ENCODE measurements around the gene LYPLA2. TPM values are rescaled to one million over a fixed set of nuclear protein-coding genes. Genes with fewer than 3 reads are reported as not detected.

LYPLA2 gene
- total and polyA plus RNA-seq, 2 experiments from 2014 or later, result 46.3 to 48.1 TPM

DNA sequence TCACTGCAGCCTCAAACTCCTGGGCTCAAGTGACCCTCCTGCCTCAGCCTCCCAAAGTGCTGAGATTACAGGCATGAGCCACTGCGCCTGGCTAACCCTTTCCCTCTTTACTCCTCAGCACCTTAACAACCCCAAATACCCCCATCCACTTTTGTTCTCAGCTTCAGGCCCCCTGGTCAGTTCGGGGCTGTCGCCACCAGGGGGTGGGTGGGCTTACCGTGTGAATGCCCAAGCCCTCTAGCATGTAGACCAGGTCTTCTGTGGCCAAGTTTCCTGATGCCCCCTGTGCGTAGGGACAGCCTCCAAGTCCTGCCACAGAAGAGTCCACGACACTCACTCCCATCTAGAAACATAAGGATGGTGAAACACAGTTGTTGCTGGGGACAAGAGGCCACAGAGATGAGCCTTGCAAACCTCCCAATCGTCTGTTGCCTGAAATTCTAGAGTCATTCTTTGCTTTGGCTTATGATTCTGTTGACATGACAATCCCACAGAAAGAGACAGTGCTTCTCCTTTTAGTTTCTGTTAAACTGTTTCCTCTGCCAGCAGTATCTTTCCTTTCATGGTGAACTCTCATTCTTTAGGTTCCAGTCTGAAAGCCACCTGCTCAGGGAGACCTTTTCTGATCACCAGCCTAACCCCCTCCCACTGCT lies 13.4 kb downstream of the LYPLA2 start:
- no peaks in the 10 kb centered on the region for H3K27me3 ChIP-seq (replicated peaks; ENCODE audit: insufficient read depth)
- no peak overlapping the region for H2AFZ ChIP-seq
- no peak for DNase-seq
- peaks cover 4% of the 10 kb centered on the region; the same call in 1 of the 2 replicates for H3F3A ChIP-seq (ENCODE audit: insufficient read depth)
- no peaks in the 10 kb centered on the region for H3K9me2 ChIP-seq (ENCODE audit: insufficient read depth)
- H3K4me3 ChIP-seq, result no peak overlapping the region
- H3K36me3 ChIP-seq (ENCODE audit: low read depth), result no peaks in the 10 kb centered on the region
- no peaks in the 10 kb centered on the region for H4K20me1 ChIP-seq (ENCODE audit: insufficient read depth)
- peaks cover 6% of the 10 kb centered on the region; the same call in 1 of the 2 replicates for H3K4me1 ChIP-seq (ENCODE audit: insufficient read depth)
- WGBS, 2 experiments (ENCODE audit: low coverage in 1 of 2, low lambda C conversion rate in 2 of 2, missing lambda C conversion rate in 2 of 2), result 75 to 76% methylated on average over 7 of the region's 7 CpGs
- TF ChIP-seq EZH2phosphoT487 (IDR thresholded peaks at IDR 0.05; ENCODE audit: insufficient read depth, low read depth), result no peak
- no peak for TF ChIP-seq EZH2 (IDR thresholded peaks at IDR 0.05; ENCODE audit: insufficient read depth, poor library complexity, severe bottlenecking)
- H3K4me2 ChIP-seq (ENCODE audit: unreplicated experiment), result no peak overlapping the region
- no peaks in the 10 kb centered on the region for H3K79me2 ChIP-seq (ENCODE audit: insufficient read depth)
- no peak overlapping the region for H3K9ac ChIP-seq
- in situ Hi-C loops (cut with MboI), result no loop called here
- no peaks in the 10 kb centered on the region for H3K9me3 ChIP-seq (ENCODE audit: low read depth)
- no peak overlapping the region for H3K27ac ChIP-seq

DNA sequence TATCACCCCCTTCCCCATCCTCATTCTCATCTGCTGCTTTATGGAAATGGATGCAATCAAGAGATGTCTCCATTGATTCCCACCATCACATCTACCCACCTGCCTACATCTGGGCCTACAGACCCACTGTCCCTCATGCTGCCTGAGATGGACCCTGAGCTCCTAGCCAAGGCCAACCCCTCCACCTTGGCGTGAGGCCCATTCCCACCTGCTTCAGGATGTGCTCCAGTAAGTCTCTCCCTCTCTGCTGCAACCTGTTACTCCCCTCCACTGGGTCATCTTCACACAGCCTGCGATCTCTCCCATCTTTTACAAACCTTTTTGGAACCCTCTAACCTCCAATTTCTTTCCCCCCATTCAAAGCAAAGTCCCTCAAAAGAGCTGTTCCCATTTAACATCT lies 14.1 kb downstream of the LYPLA2 start:
- 53 to 59% methylated on average over 2 of the region's 2 CpGs for WGBS, 2 experiments (ENCODE audit: low coverage in 1 of 2, low lambda C conversion rate in 2 of 2, missing lambda C conversion rate in 2 of 2)
- H3K36me3 ChIP-seq (ENCODE audit: low read depth), result no peaks in the 10 kb centered on the region
- no peak for TF ChIP-seq EZH2phosphoT487 (IDR thresholded peaks at IDR 0.05; ENCODE audit: insufficient read depth, low read depth)
- no peak for TF ChIP-seq EZH2 (IDR thresholded peaks at IDR 0.05; ENCODE audit: insufficient read depth, poor library complexity, severe bottlenecking)
- no peaks in the 10 kb centered on the region for H3K27me3 ChIP-seq (replicated peaks; ENCODE audit: insufficient read depth)
- H3K9ac ChIP-seq, result no peak overlapping the region
- H3K4me2 ChIP-seq (ENCODE audit: unreplicated experiment), result no peak overlapping the region
- H3K4me1 ChIP-seq (ENCODE audit: insufficient read depth), result no peaks in the 10 kb centered on the region
- no peak overlapping the region for H3K27ac ChIP-seq
- no peaks in the 10 kb centered on the region for H3K9me2 ChIP-seq (ENCODE audit: insufficient read depth)
- H3K4me3 ChIP-seq, result no peak overlapping the region
- 0 out of 2 replicates have a peak, but pooled peaks cover 4% of the 10 kb centered on the region for H3F3A ChIP-seq (ENCODE audit: insufficient read depth)
- no peaks in the 10 kb centered on the region for H3K79me2 ChIP-seq (ENCODE audit: insufficient read depth)
- H3K9me3 ChIP-seq (ENCODE audit: low read depth), result no peaks in the 10 kb centered on the region
- no peak overlapping the region for H2AFZ ChIP-seq
- in situ Hi-C loops (cut with MboI), result no loop called here
- H4K20me1 ChIP-seq (ENCODE audit: insufficient read depth), result no peaks in the 10 kb centered on the region
- DNase-seq, result no peak

GRCh38 chr1:23806280-23806679 lies 15.3 kb downstream of the LYPLA2 start:
- H2AFZ ChIP-seq, result no peak overlapping the region

GRCh38 chr1:23807453-23807852 lies 16.5 kb downstream of the LYPLA2 start:
- Histone ChIP-seq H3K79me2 (ENCODE audit: insufficient read depth) (no peaks in the 10 kb centered on the region), H3K27me3 (replicated peaks; ENCODE audit: insufficient read depth) (no peaks in the 10 kb centered on the region), H3K9ac (no peak overlapping the region), H3K9me3 (ENCODE audit: low read depth) (no peaks in the 10 kb centered on the region), H2AFZ (no peak overlapping the region), H3F3A (ENCODE audit: insufficient read depth) (0 out of 2 replicates have a peak, but pooled peaks cover 4% of the 10 kb centered on the region), H3K4me1 (ENCODE audit: insufficient read depth) (no peaks in the 10 kb centered on the region), H3K36me3 (ENCODE audit: low read depth) (no peaks in the 10 kb centered on the region), H3K27ac (no peak overlapping the region), H3K4me3 (no peak overlapping the region), H3K4me2 (ENCODE audit: unreplicated experiment) (no peak overlapping the region), H4K20me1 (ENCODE audit: insufficient read depth) (no peaks in the 10 kb centered on the region), H3K9me2 (ENCODE audit: insufficient read depth) (no peaks in the 10 kb centered on the region)
- DNase-seq, result no peak
- in situ Hi-C loops (cut with MboI), result no loop called here
- TF ChIP-seq EZH2phosphoT487 (IDR thresholded peaks at IDR 0.05; ENCODE audit: insufficient read depth, low read depth), result no peak
- no peak for TF ChIP-seq EZH2 (IDR thresholded peaks at IDR 0.05; ENCODE audit: insufficient read depth, poor library complexity, severe bottlenecking)
- 94 to 96% methylated on average over 3 of the region's 3 CpGs for whole genome bisulfite sequencing, 2 experiments (ENCODE audit: low coverage in 1 of 2, low lambda C conversion rate in 2 of 2, missing lambda C conversion rate in 2 of 2)

More at GRCh38 chr1:23806280-23806679, 15.3 kb downstream of the LYPLA2 start:
- Histone ChIP-seq H3K27me3 (replicated peaks; ENCODE audit: insufficient read depth) (no peaks in the 10 kb centered on the region), H3K9ac (no peak overlapping the region), H3K27ac (no peak overlapping the region), H3K9me3 (ENCODE audit: low read depth) (no peaks in the 10 kb centered on the region), H3K4me3 (no peak overlapping the region), H3F3A (ENCODE audit: insufficient read depth) (0 out of 2 replicates have a peak, but pooled peaks cover 4% of the 10 kb centered on the region), H3K9me2 (ENCODE audit: insufficient read depth) (no peaks in the 10 kb centered on the region), H4K20me1 (ENCODE audit: insufficient read depth) (no peaks in the 10 kb centered on the region), H3K79me2 (ENCODE audit: insufficient read depth) (no peaks in the 10 kb centered on the region), H3K4me2 (ENCODE audit: unreplicated experiment) (no peak overlapping the region), H3K4me1 (ENCODE audit: insufficient read depth) (no peaks in the 10 kb centered on the region), H3K36me3 (ENCODE audit: low read depth) (no peaks in the 10 kb centered on the region)
- in situ Hi-C loops (cut with MboI), result no loop called here
- no peak for DNase-seq
- WGBS, 2 experiments (ENCODE audit: low coverage in 1 of 2, low lambda C conversion rate in 2 of 2, missing lambda C conversion rate in 2 of 2), result 74 to 77% methylated on average over 6 of the region's 6 CpGs
- TF ChIP-seq EZH2phosphoT487 (IDR thresholded peaks at IDR 0.05; ENCODE audit: insufficient read depth, low read depth) (no peak), EZH2 (IDR thresholded peaks at IDR 0.05; ENCODE audit: insufficient read depth, poor library complexity, severe bottlenecking) (no peak)

Measured in GM23248 (cell line).